GM19025 (cell line): ENCODE measurements around the gene BCR.

Experiments
- ATAC-seq: cut with Tn5 transposase; IDR thresholded peaks from one replicate; pipeline ENCODE4 v1.9.1; 2021; ENCODE audit warnings: mild to moderate bottlenecking, low read depth, moderate library complexity; ENCODE audit not compliant: unreplicated experiment

Gene BCR

GRCh38 chr22:23256986-23257888, 76.9 kb downstream of the BCR start:
- no peak for ATAC-seq

- ATAC-seq: no peak
These were observed 77.8 kb downstream of the BCR start for GRCh38 chr22:23257889-23258825.

GRCh38 chr22:23258826-23259170, 78.5 kb downstream of the BCR start:
- ATAC-seq: no peak

GRCh38 chr22:23259916-23260644, 79.8 kb downstream of the BCR start:
- ATAC-seq: no peak

GRCh38 chr22:23260645-23261581, 80.6 kb downstream of the BCR start:
- no peak for ATAC-seq

GRCh38 chr22:23261900-23262450, 81.7 kb downstream of the BCR start:
- ATAC-seq: no peak

- ATAC-seq: no peak
These were observed 82.4 kb downstream of the BCR start for GRCh38 chr22:23262518-23263332.

- no peak for ATAC-seq
These were observed 83.6 kb downstream of the BCR start for GRCh38 chr22:23263651-23264555.

- no peak for ATAC-seq
These were observed 84.5 kb downstream of the BCR start for GRCh38 chr22:23264610-23265367.

- no peak for ATAC-seq
These were observed 85.0 kb downstream of the BCR start for GRCh38 chr22:23265368-23265700.

GRCh38 chr22:23266780-23267179, 86.5 kb downstream of the BCR start:
- ATAC-seq: no peak

- ATAC-seq: no peak
These were observed 87.1 kb downstream of the BCR start for GRCh38 chr22:23267226-23268043.

- no peak for ATAC-seq
These were observed 87.9 kb downstream of the BCR start for GRCh38 chr22:23268139-23268712.

GRCh38 chr22:23268877-23269276, 88.6 kb downstream of the BCR start:
- no peak for ATAC-seq

GRCh38 chr22:23269441-23270211, 89.3 kb downstream of the BCR start:
- no peak for ATAC-seq
